ENCODE data around the gene SCD5. TPM values are rescaled to one million over a fixed set of nuclear protein-coding genes. Genes with fewer than 3 reads are reported as not detected.

Gene SCD5
- total RNA-seq, 1 experiment from 2014 or later = 14.9 TPM

DNA sequence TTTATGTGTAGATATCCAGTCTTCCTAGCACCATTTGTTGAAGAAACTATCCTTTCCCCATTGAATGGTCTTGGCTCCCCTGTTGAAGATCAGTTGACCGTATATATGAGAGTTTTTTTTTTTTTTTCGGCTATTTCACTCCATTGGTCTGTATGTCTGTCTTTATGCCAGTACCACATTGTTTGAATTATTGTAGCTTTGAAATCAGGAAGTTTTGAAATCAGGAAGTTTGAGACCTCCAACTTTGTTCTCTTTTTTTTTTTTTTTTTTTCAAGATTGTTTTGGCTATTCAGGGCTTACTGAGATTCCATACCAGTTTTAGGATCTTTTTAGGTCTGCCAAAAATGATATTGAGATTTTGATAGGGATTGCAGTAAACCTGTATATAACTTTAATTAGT lies 4.3 kb upstream of the SCD5 start:
- H4K20me1 ChIP-seq (ENCODE audit: insufficient read depth, low read depth, low read length) = no peaks in the 10 kb centered on the region
- no peak for DNase-seq
- no peaks in the 10 kb centered on the region for H3K79me2 ChIP-seq (ENCODE audit: low read length)
- no peak overlapping the region for H3K9ac ChIP-seq (ENCODE audit: low read length)
- H3K4me3 ChIP-seq (ENCODE audit: low read length) = no peak overlapping the region
- peak overlapping the region; percentile 1 for H3K4me2 ChIP-seq (ENCODE audit: low read depth, low read length, poor library complexity, severe bottlenecking)
- no peaks in the 10 kb centered on the region for H3K9me2 ChIP-seq (replicated peaks; ENCODE audit: insufficient read depth, low read length)
- no peaks in the 10 kb centered on the region for H3K27me3 ChIP-seq (ENCODE audit: low read length)
- no peak overlapping the region for H2AFZ ChIP-seq (ENCODE audit: low read length)
- no peak overlapping the region for H3K27ac ChIP-seq (ENCODE audit: low read length)
- peaks cover 37% of the 10 kb centered on the region for H3K4me1 ChIP-seq (ENCODE audit: low read length)
- no peaks in the 10 kb centered on the region for H3K9me3 ChIP-seq (ENCODE audit: low read length)
- no peaks in the 10 kb centered on the region for H3K36me3 ChIP-seq (ENCODE audit: insufficient read depth, low read length)

DNA sequence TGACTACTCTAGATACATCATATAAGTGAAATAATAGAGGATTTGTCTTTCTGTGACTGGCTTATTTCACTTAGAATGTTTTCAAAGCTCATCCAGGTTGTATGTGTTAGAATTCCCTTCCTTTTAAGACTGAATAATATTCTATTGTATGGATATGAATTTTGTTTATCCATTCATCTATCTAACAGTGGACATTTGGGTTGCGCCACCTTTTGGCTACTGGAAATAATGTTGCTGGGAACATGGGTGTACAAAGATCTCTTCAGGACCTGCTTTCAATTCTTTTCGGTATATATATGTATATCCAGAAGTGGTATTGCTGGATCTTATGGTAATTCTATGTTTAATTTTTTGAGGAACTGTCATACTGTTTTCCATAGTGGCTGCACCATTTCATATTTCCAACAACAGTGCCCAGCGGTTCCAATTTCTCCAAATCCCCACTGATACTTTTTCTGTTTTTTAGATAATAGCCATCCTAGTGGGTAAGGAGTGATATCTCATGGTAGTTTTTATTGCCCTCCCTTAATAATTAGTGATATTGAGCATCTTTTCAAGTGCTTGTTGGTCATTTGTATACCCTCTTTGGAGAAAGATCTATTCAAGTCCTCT lies 3.4 kb upstream of the SCD5 start:
- no peak overlapping the region for H2AFZ ChIP-seq (ENCODE audit: low read length)
- peak overlapping the region; percentile 42 for H3K4me2 ChIP-seq (ENCODE audit: low read depth, low read length, poor library complexity, severe bottlenecking)
- no peaks in the 10 kb centered on the region for H3K27me3 ChIP-seq (ENCODE audit: low read length)

DNA sequence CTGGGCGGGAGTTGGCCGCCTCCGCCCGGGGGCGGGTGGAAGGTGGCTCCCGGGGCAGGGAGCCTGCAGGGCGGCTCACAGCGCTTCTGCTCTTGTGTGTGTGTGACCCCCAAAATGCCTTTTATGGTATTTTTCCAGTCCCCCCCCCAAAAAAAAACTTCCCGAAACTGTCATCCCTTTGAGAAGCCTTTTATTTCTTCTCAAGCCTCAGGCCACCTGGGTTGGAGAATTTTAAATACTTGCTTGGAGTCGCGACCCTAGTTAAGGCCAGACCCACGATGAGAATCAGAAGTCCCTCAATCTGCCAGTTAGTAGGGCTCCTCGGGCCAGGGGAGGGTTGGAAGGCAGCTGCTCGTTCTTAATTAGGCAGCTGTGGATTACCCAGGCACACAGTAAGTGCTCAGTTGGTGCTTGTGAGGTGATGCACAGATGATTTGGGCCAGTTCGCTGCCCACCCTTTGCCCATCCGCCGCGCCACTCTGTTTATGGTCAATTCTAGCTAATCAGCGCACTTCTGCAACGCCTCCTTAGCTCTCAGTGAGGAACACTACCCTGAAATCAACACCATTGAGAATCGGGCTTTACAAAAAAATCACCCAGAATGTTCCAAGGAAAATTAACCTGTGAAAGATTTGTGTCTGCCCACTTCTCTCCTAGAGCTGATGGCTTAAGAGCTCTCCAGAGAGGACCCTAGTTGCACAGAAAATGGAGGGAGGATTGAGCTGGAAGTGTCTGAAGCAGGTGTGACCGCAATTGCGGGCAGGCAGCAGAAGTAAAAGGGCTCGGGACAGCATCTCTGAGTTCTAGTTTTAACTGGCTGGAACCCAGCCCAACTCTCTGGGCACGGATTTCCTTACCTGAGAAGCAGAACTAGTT lies 648 bp upstream of the SCD5 start:
- Histone ChIP-seq H3K27me3 (ENCODE audit: low read length) (no peaks in the 10 kb centered on the region), H3K4me3 (ENCODE audit: low read length) (peak overlapping the region; percentile 67), H3K4me2 (ENCODE audit: low read depth, low read length, poor library complexity, severe bottlenecking) (peak overlapping the region; percentile 83)

More for the DNA sequence above, 3.4 kb upstream of the SCD5 start:
- Histone ChIP-seq H4K20me1 (ENCODE audit: insufficient read depth, low read depth, low read length) (no peaks in the 10 kb centered on the region), H3K4me1 (ENCODE audit: low read length) (peaks cover 46% of the 10 kb centered on the region), H3K36me3 (ENCODE audit: insufficient read depth, low read length) (no peaks in the 10 kb centered on the region), H3K79me2 (ENCODE audit: low read length) (no peaks in the 10 kb centered on the region), H3K9me3 (ENCODE audit: low read length) (no peaks in the 10 kb centered on the region), H3K4me3 (ENCODE audit: low read length) (no peak overlapping the region), H3K9me2 (replicated peaks; ENCODE audit: insufficient read depth, low read length) (no peaks in the 10 kb centered on the region), H3K9ac (ENCODE audit: low read length) (no peak overlapping the region), H3K27ac (ENCODE audit: low read length) (no peak overlapping the region)
- DNase-seq = peak; percentile 55

DNA sequence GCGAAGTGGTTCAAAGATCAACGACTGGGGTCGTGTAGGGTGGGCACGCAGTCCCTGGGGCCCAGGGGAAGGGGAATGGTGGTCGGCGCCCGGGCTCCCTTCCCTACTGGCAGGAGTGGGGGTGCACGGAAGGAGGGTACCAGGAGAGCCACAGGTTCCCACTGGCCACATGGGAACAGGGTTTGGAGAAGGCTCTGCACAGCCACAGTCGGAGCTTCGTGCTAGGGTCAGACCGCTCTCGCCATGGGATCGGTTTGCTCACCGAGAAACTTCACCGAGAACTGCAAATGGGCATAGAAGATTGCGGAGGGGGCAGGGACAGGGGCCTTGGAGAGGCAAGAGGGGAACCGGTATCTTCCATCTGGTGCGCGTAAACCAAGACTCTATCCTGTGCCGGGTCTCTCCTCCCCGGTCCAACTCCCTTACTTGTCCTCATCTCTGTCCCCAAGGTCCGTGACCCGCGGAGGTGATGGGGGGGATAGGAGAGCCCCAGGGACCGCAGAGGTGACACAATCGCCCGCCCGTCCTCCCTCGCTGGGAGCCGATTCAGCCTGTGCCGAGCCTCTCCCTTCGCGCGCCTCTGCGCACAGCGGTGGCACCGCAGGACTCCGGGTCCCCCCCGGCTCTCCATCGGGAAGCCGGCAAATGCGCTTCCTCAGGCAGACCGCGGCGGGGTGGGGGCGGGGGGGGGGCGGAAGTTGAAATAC lies 1.0 kb downstream of the SCD5 start:
- H3K9ac ChIP-seq (ENCODE audit: low read length) = no peak overlapping the region
- no peaks in the 10 kb centered on the region for H4K20me1 ChIP-seq (ENCODE audit: insufficient read depth, low read depth, low read length)
- peaks cover 46% of the 10 kb centered on the region for H3K4me1 ChIP-seq (ENCODE audit: low read length)
- H3K4me3 ChIP-seq (ENCODE audit: low read length) = peak overlapping the region; percentile 32; the same call in 1 of the 2 replicates
- H3K4me2 ChIP-seq (ENCODE audit: low read depth, low read length, poor library complexity, severe bottlenecking) = peak overlapping the region; percentile 40
- H2AFZ ChIP-seq (ENCODE audit: low read length) = no peak overlapping the region
- no peaks in the 10 kb centered on the region for H3K36me3 ChIP-seq (ENCODE audit: insufficient read depth, low read length)
- H3K27ac ChIP-seq (ENCODE audit: low read length) = no peak overlapping the region
- H3K9me3 ChIP-seq (ENCODE audit: low read length) = no peaks in the 10 kb centered on the region
- H3K79me2 ChIP-seq (ENCODE audit: low read length) = no peaks in the 10 kb centered on the region
- no peak for DNase-seq
- H3K27me3 ChIP-seq (ENCODE audit: low read length) = no peaks in the 10 kb centered on the region
- H3K9me2 ChIP-seq (replicated peaks; ENCODE audit: insufficient read depth, low read length) = no peaks in the 10 kb centered on the region

More for the DNA sequence above, 648 bp upstream of the SCD5 start:
- H3K9me2 ChIP-seq (replicated peaks; ENCODE audit: insufficient read depth, low read length) = no peaks in the 10 kb centered on the region
- H3K4me1 ChIP-seq (ENCODE audit: low read length) = peaks cover 53% of the 10 kb centered on the region
- H4K20me1 ChIP-seq (ENCODE audit: insufficient read depth, low read depth, low read length) = no peaks in the 10 kb centered on the region
- peak overlapping the region; percentile 73 for H3K9ac ChIP-seq (ENCODE audit: low read length)
- no peaks in the 10 kb centered on the region for H3K79me2 ChIP-seq (ENCODE audit: low read length)
- DNase-seq = peak; percentile 58
- H3K9me3 ChIP-seq (ENCODE audit: low read length) = no peaks in the 10 kb centered on the region
- no peaks in the 10 kb centered on the region for H3K36me3 ChIP-seq (ENCODE audit: insufficient read depth, low read length)
- H3K27ac ChIP-seq (ENCODE audit: low read length) = peak overlapping the region; percentile 73
- H2AFZ ChIP-seq (ENCODE audit: low read length) = peak overlapping the region; percentile 78

DNA sequence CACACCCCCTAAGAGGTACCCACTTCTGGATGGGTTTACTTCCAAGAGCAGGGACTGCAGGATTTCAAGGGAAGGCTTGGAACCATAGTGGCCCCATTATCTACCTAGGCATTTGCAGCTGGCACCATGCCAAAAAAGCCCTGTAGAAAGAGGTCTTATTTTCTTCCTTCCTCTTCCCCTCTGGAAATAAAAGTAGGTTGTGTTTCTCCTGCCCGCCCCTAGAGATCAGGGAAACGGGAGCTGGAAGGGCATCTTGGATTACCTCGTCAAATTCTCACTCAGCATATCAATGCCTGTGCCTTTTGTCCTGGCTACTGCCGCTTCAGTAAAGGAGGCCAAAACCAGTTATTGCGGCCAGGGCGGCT lies 1.6 kb downstream of the SCD5 start:
- peaks cover 40% of the 10 kb centered on the region for H3K4me1 ChIP-seq (ENCODE audit: low read length)
- no peaks in the 10 kb centered on the region for H3K36me3 ChIP-seq (ENCODE audit: insufficient read depth, low read length)
- H3K27me3 ChIP-seq (ENCODE audit: low read length) = no peaks in the 10 kb centered on the region
- DNase-seq = no peak
- H3K9ac ChIP-seq (ENCODE audit: low read length) = no peak overlapping the region
- no peaks in the 10 kb centered on the region for H3K9me3 ChIP-seq (ENCODE audit: low read length)
- no peaks in the 10 kb centered on the region for H3K9me2 ChIP-seq (replicated peaks; ENCODE audit: insufficient read depth, low read length)
- peak overlapping the region; percentile 40 for H3K4me2 ChIP-seq (ENCODE audit: low read depth, low read length, poor library complexity, severe bottlenecking)
- H2AFZ ChIP-seq (ENCODE audit: low read length) = no peak overlapping the region
- no peaks in the 10 kb centered on the region for H4K20me1 ChIP-seq (ENCODE audit: insufficient read depth, low read depth, low read length)
- no peaks in the 10 kb centered on the region for H3K79me2 ChIP-seq (ENCODE audit: low read length)
- H3K4me3 ChIP-seq (ENCODE audit: low read length) = peak overlapping the region; percentile 32; the same call in 1 of the 2 replicates
- H3K27ac ChIP-seq (ENCODE audit: low read length) = no peak overlapping the region

DNA sequence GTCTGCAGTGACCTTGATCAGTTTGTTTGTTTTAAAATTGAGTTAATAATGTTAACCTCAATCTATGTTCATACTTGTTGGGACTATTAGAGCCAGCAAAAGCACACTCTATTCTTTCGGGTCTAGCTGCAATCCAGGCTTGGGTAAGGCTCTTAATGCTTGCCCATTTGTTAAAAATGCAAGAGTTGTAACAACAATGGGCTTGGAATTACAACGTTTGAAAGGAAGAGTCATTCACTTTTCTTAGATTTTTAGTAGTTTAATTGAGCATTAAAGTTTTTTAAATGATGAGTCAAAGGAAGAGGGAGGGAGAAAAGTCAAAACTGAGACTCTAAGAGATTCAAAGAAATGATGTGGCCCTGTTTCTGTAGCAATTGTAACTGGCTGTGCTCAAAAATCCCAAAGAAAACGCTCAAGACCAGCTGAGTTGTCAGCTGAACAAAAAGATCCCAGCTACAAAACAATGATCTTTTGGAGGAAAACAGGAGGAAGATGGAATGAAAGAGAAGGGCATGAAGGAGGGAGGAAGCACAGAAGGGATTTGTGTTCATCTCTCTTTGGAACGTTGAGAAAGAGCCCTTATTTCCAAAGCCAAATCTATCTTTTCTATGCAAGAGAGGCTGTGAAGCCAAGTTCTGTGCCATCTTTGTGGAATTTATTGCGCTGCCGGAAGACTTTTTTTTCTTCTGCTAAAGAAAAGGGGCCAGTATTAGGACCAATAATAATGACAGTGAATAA lies 5.5 kb downstream of the SCD5 start:
- Histone ChIP-seq H3K4me2 (ENCODE audit: low read depth, low read length, poor library complexity, severe bottlenecking) (no peak overlapping the region), H3K27ac (ENCODE audit: low read length) (no peak overlapping the region), H3K4me3 (ENCODE audit: low read length) (no peak overlapping the region), H3K4me1 (ENCODE audit: low read length) (peaks cover 41% of the 10 kb centered on the region), H3K36me3 (ENCODE audit: insufficient read depth, low read length) (no peaks in the 10 kb centered on the region), H3K79me2 (ENCODE audit: low read length) (peaks cover 12% of the 10 kb centered on the region; the same call in 1 of the 2 replicates), H3K27me3 (ENCODE audit: low read length) (no peaks in the 10 kb centered on the region), H3K9me3 (ENCODE audit: low read length) (no peaks in the 10 kb centered on the region), H4K20me1 (ENCODE audit: insufficient read depth, low read depth, low read length) (no peaks in the 10 kb centered on the region), H2AFZ (ENCODE audit: low read length) (no peak overlapping the region), H3K9ac (ENCODE audit: low read length) (no peak overlapping the region), H3K9me2 (replicated peaks; ENCODE audit: insufficient read depth, low read length) (no peaks in the 10 kb centered on the region)
- no peak for DNase-seq

DNA sequence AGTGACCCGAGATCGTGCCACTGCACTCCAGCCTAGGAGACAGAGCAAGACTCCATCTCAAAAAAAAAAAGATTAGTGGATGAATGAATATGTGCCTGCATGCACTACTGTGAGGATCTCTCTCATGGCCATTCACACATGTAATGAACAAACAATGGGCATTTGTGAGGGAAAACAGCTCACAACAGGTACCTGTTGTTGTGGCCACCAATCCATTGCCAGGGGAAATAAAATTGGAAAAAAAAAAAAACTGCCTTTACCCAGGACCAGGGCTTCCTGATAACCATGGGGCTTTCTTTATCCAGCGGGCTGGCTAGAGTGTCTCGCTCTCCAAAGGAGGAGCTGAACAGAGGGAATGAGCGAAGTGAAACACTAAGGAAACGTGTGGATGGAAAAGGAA lies 7.4 kb downstream of the SCD5 start:
- peaks cover 18% of the 10 kb centered on the region; the same call in 1 of the 2 replicates for H3K79me2 ChIP-seq (ENCODE audit: low read length)
- H3K27me3 ChIP-seq (ENCODE audit: low read length) = no peaks in the 10 kb centered on the region
- no peak for DNase-seq
- H3K9me3 ChIP-seq (ENCODE audit: low read length) = no peaks in the 10 kb centered on the region
- H3K4me1 ChIP-seq (ENCODE audit: low read length) = peaks cover 41% of the 10 kb centered on the region
- no peaks in the 10 kb centered on the region for H3K36me3 ChIP-seq (ENCODE audit: insufficient read depth, low read length)
- H2AFZ ChIP-seq (ENCODE audit: low read length) = no peak overlapping the region
- H4K20me1 ChIP-seq (ENCODE audit: insufficient read depth, low read depth, low read length) = no peaks in the 10 kb centered on the region
- H3K9me2 ChIP-seq (replicated peaks; ENCODE audit: insufficient read depth, low read length) = no peaks in the 10 kb centered on the region
- H3K27ac ChIP-seq (ENCODE audit: low read length) = no peak overlapping the region
- H3K4me2 ChIP-seq (ENCODE audit: low read depth, low read length, poor library complexity, severe bottlenecking) = no peak overlapping the region
- H3K9ac ChIP-seq (ENCODE audit: low read length) = no peak overlapping the region
- no peak overlapping the region for H3K4me3 ChIP-seq (ENCODE audit: low read length)
